A549 (cell line): ENCODE data around the gene FXYD3.

Source experiments
- CBX8 ChIP-seq: fragments of 200-600 bp; sonication (generic); IDR thresholded peaks from 2 replicates; pipeline ENCODE4 v1.6.1; 2016
- CTCF ChIP-seq: fragments of >200 bp; sonication (Bioruptor Twin); formaldehyde crosslinking; IDR thresholded peaks from 3 replicates; pipeline ENCODE4 v1.5.1; 2016
- HOXB13 ChIP-seq: fragments of 250-450 bp; sonication (Bioruptor Pico); IDR thresholded peaks from 2 replicates; pipeline ENCODE4 v1.5.0; 2020; ENCODE audit warnings: low read depth, mild to moderate bottlenecking, moderate library complexity
- JUNB ChIP-seq: fragments of >200 bp; sonication (Bioruptor Twin); formaldehyde crosslinking; IDR thresholded peaks from 2 replicates; pipeline ENCODE4 v1.6.1; 2016
- KDM1A ChIP-seq: fragments of 200-600 bp; sonication (generic); IDR thresholded peaks from 2 replicates; pipeline ENCODE4 v1.6.1; 2016; ENCODE audit warnings: low read depth, mild to moderate bottlenecking
- MAX ChIP-seq: IDR thresholded peaks from 2 replicates; pipeline ENCODE4 v1.6.1; 2012
- NR3C1 ChIP-seq: fragments of >200 bp; sonication (Bioruptor Twin); formaldehyde crosslinking; IDR thresholded peaks from 3 replicates; pipeline ENCODE4 v1.6.1; 2017
- RCOR1 ChIP-seq: fragments of 150-350 bp; IDR thresholded peaks from 2 replicates; pipeline ENCODE4 v1.6.1; 2014; ENCODE audit warnings: antibody characterized with exemption, low read length, low read depth

DNA sequence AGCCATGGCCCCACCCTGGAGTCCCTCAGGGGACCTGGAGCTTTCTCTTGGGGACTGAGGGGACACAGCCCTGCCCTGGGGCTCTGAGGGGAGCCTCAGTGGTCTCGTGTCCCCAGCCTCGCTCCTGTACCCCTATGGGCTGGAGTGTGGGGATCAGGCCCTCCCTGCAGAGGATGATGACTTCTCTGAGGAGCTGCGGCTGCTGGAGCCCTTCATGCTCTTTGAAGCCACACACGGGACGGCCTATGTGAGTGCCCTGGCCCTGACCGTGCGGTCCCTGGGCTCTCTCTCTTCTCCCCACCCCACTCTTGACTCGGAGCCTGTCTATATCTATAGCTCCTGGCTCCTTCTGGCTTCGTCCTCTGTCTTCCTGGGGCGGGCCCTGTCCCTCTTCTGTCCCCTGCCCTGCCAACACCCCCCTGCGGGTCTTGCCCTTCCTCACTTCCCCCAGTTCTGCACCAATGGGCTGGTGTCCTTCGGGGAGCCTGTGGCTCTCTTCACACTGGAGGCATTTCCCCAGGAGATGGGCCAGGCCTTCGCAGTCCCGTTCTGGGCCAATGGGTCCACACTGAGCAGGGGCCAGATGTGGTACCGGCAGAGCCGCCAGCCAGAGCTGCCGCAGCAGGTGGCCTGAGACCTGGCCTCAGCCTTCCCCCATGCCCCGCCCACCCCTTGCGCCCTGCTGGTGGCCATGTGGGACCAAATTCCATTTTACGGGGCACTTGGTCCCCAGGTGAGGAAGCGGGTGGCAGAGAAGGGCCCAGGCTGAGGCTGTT lies 41.0 kb upstream of the FXYD3 start:
- TF ChIP-seq RCOR1 (no peak), KDM1A (no peak), JUNB (no peak), CTCF (no peak), NR3C1 (no peak), HOXB13 (CRISPR knock-in tag) (no peak), MAX (no peak), CBX8 (no peak)
